IMR-90 (cell line): ENCODE data around the gene IDI2. TPM values are rescaled to one million over a fixed set of nuclear protein-coding genes. Genes with fewer than 3 reads are reported as not detected.

ENCODE experiments used
- ATAC-seq: fragments of 200-7000 bp; cut with Tn5 transposase; 2 replicates; pipeline ENCODE4 v1.9.1; 2020; ENCODE audit warnings: low read depth, mild to moderate bottlenecking, moderate library complexity
- BruUV-seq: library from RNA; stranded (reverse); fragments of 400-500 nt; replicated peaks from 2 replicates; lab custom pipeline; 2021; lab: Mats Ljungman, UMichigan
- CTCF ChIA-PET: fragments of 300-600 bp; formaldehyde crosslinking; extraction: SDS; loops from one replicate; lab custom pipeline; 2021; ENCODE audit warnings: antibody characterized with exemption; lab: Yijun Ruan, JAX
- POLR2A ChIA-PET: fragments of 300-600 bp; sonication (Branson Sonifier 250); formaldehyde crosslinking; loops from one replicate; lab custom pipeline; 2022; ENCODE audit warnings: antibody characterized with exemption; ENCODE audit not compliant: unreplicated experiment; lab: Charles Lee
- DNase-seq: peaks from one replicate; pipeline ENCODE4 v3.0.0; 2013
- H2AFZ ChIP-seq: replicated peaks from 2 replicates; pipeline ENCODE3; 2013; ENCODE audit warnings: low read length, mild to moderate bottlenecking; ENCODE audit not compliant: poor library complexity
- H2AK5ac ChIP-seq: 2 replicates; pipeline ENCODE4 v1.6.1; 2013; ENCODE audit warnings: low read depth, low read length, inconsistent platforms
- H2AK9ac ChIP-seq: replicated peaks from 2 replicates; pipeline ENCODE3; 2013; ENCODE audit warnings: mild to moderate bottlenecking, low read depth, low read length, moderate library complexity; ENCODE audit not compliant: poor library complexity
- H2BK120ac ChIP-seq: 2 replicates; pipeline ENCODE4 v1.6.1; 2013; ENCODE audit warnings: low read depth, low read length, inconsistent platforms
- H2BK15ac ChIP-seq: 3 replicates; pipeline ENCODE4 v1.6.1; 2013; ENCODE audit warnings: low read depth, low read length, inconsistent platforms
- H2BK20ac ChIP-seq: 2 replicates; pipeline ENCODE4 v1.6.1; 2013; ENCODE audit warnings: low read depth, mild to moderate bottlenecking, inconsistent platforms, low read length, moderate library complexity
- H2BK5ac ChIP-seq: 2 replicates; pipeline ENCODE4 v1.6.1; 2013; ENCODE audit warnings: mild to moderate bottlenecking, low read depth, low read length, inconsistent platforms; ENCODE audit not compliant: poor library complexity, severe bottlenecking
- H3K14ac ChIP-seq: replicated peaks from 2 replicates; pipeline ENCODE4 v1.6.1; 2013; ENCODE audit warnings: low read depth, low read length, inconsistent platforms
- H3K18ac ChIP-seq: 2 replicates; pipeline ENCODE4 v1.6.1; 2013; ENCODE audit warnings: low read depth, low read length, control low read depth
- H3K23ac ChIP-seq: 2 replicates; pipeline ENCODE4 v1.6.1; 2013; ENCODE audit warnings: low read depth, low read length, inconsistent platforms
- H3K27ac ChIP-seq: 2 replicates; pipeline ENCODE4 v1.5.1; 2013; ENCODE audit warnings: mild to moderate bottlenecking, control low read depth, low read length; ENCODE audit not compliant: insufficient read depth
- H3K27me3 ChIP-seq: 2 replicates; pipeline ENCODE4 v1.6.1; 2013; ENCODE audit warnings: low read length; ENCODE audit not compliant: control insufficient read depth, insufficient read depth
- H3K36me3 ChIP-seq: 2 replicates; pipeline ENCODE4 v1.6.1; 2013; ENCODE audit warnings: low read length, mixed read lengths; ENCODE audit not compliant: control insufficient read depth, insufficient read depth
- H3K4ac ChIP-seq: 2 replicates; pipeline ENCODE4 v1.6.1; 2013; ENCODE audit warnings: low read depth, low read length, inconsistent platforms
- H3K4me1 ChIP-seq: 2 replicates; pipeline ENCODE4 v1.6.1; 2013; ENCODE audit warnings: low read length, mixed read lengths; ENCODE audit not compliant: control insufficient read depth, insufficient read depth
- H3K4me2 ChIP-seq: 2 replicates; pipeline ENCODE4 v1.6.1; 2013; ENCODE audit warnings: low read depth, mild to moderate bottlenecking, control low read depth, low read length, moderate library complexity
- H3K4me3 ChIP-seq: 2 replicates; pipeline ENCODE4 v1.5.1; 2013; ENCODE audit warnings: low read depth, mild to moderate bottlenecking, control low read depth, low read length, moderate library complexity; ENCODE audit not compliant: insufficient read depth
- H3K56ac ChIP-seq: 2 replicates; pipeline ENCODE4 v1.6.1; 2013; ENCODE audit warnings: low read length, inconsistent platforms; ENCODE audit not compliant: insufficient read depth; ENCODE audit errors: extremely low read depth
- H3K79me1 ChIP-seq, 2 experiments: 2 replicates each; pipeline ENCODE4 v1.6.1; 2013; ENCODE audit warnings: low read length in 2 of 2, inconsistent platforms in 1 of 2, low read depth in 1 of 2
- H3K9ac ChIP-seq: 2 replicates; pipeline ENCODE4 v1.6.1; 2013; ENCODE audit warnings: low read depth, low read length, control low read depth
- H3K9me1 ChIP-seq: 2 replicates; pipeline ENCODE4 v1.6.1; 2013; ENCODE audit warnings: low read length, inconsistent platforms; ENCODE audit not compliant: insufficient read depth
- H3K9me3 ChIP-seq: 2 replicates; pipeline ENCODE4 v1.6.1; 2013; ENCODE audit warnings: low read length; ENCODE audit not compliant: control insufficient read depth, insufficient read depth
- H4K20me1 ChIP-seq: 2 replicates; pipeline ENCODE4 v1.6.1; 2013; ENCODE audit warnings: low read length, inconsistent platforms; ENCODE audit not compliant: insufficient read depth
- H4K5ac ChIP-seq: 2 replicates; pipeline ENCODE4 v1.6.1; 2013; ENCODE audit warnings: mild to moderate bottlenecking, low read depth, low read length, control low read depth
- H4K8ac ChIP-seq, 2 experiments: 2 replicates each; pipeline ENCODE4 v1.6.1; 2013; ENCODE audit warnings: low read depth in 2 of 2, low read length in 2 of 2, control low read depth in 1 of 2, inconsistent platforms in 1 of 2
- H4K91ac ChIP-seq: 2 replicates; pipeline ENCODE4 v1.6.1; 2013; ENCODE audit warnings: low read depth, low read length, inconsistent platforms; ENCODE audit not compliant: insufficient read depth
- MXI1 ChIP-seq: IDR thresholded peaks from 2 replicates; pipeline ENCODE4 v1.6.1; 2012; ENCODE audit warnings: low read depth, mild to moderate bottlenecking, low read length, moderate library complexity, borderline replicate concordance
- WGBS, 2 experiments: methylation state at CpG; one replicate each; pipeline versions ENCODE4 v1.1.5 to v1.1.7; 2013; ENCODE audit warnings: missing lambda C conversion rate in 2 of 2; ENCODE audit not compliant: insufficient read length in 1 of 2; ENCODE audit errors: extremely low coverage in 2 of 2; 5-methylcytosine and 5-hydroxymethylcytosine counted together
- dilution Hi-C: fragments of 300-500 bp; cut with HindIII; formaldehyde crosslinking; loops from one replicate; pipeline ENCODE4 v1.14.3; 2018; ENCODE audit warnings: low sequenced_read_pairs; ENCODE audit not compliant: unreplicated experiment
- in situ Hi-C: fragments of 300-500 bp; cut with MboI; formaldehyde crosslinking; loops from 3 replicates; pipeline ENCODE4 v1.14.3; 2019; ENCODE audit warnings: low sequenced_read_pairs, inconsistent platforms, mixed read lengths
- intact Hi-C: fragments of 100-400 bp; cut with micrococcal nuclease; formaldehyde crosslinking; loops from 2 replicates; pipeline ENCODE4 v1.10.0; 2022
- polyA plus RNA-seq, 3 experiments: library from polyadenylated mRNA; depleted of rRNA; stranded (reverse); fragments of >200 nt; gene quantifications; 2 replicates each; pipeline ENCODE4 v1.2.3, GENCODE V29; 2012; ENCODE audit warnings: low replicate concordance in 1 of 3
- total RNA-seq: library from RNA; depleted of rRNA; stranded (reverse); fragments of >200 nt; gene quantifications from 2 replicates; pipeline ENCODE4 v1.2.3, GENCODE V29; 2012

IDI2 gene
- total and polyA plus RNA-seq, 2 of the 4 experiments (the other 2 are of a cell fraction) = not detected

DNA sequence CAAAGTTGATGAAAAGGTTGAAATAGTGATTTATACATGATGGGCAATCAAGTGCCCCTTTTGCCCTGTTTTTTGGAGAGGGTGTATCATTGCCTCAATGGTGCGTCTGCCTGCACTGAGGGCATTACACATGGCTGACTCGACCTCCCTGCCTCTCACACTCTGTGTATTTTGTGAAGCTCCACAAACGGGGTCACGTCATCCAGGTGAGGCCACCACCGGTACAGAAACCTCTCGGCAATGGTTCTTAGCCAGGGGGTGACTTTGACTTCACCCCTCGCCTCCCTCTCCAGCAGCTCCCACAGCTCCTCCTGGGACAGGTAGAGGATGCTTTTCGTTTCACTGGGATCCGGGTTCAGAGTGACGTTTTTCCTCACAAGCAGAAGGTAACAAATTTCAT lies 6.3 kb downstream of the IDI2 start:
- ATAC-seq = no peak
- Histone ChIP-seq H2AFZ (no peak overlapping the region), H2BK20ac (no peak overlapping the region), H4K91ac (no peak overlapping the region), H3K18ac (no peak overlapping the region), H3K9me1 (no peaks in the 10 kb centered on the region), H4K8ac (no peak overlapping the region), H3K79me1 (peaks cover 7 to 10% of the 10 kb centered on the region in 2 experiments; a peak in 1 of 4 replicates), H2BK15ac (no peak overlapping the region), H3K4me2 (no peak overlapping the region), H4K20me1 (peaks cover 3% of the 10 kb centered on the region; the same call in 1 of the 2 replicates), H2AK5ac (no peak overlapping the region), H2BK5ac (no peak overlapping the region), H4K5ac (no peak overlapping the region), H3K27ac (no peak overlapping the region), H3K56ac (no peak overlapping the region), H3K36me3 (peaks cover 38% of the 10 kb centered on the region), H3K23ac (no peak overlapping the region), H3K4ac (no peak overlapping the region), H3K9ac (no peak overlapping the region), H2AK9ac (no peak overlapping the region), H3K4me1 (no peaks in the 10 kb centered on the region), H3K14ac (no peak overlapping the region), H2BK120ac (no peak overlapping the region), H3K4me3 (no peak overlapping the region), H3K27me3 (no peaks in the 10 kb centered on the region), H3K9me3 (no peaks in the 10 kb centered on the region)
- CTCF ChIA-PET = no interaction called here
- in situ Hi-C loops (no loop called here), intact Hi-C loops (no loop called here), dilution Hi-C loops (no loop called here)
- no TSS peak for BruUV-seq
- no peak for DNase-seq
- TF ChIP-seq MXI1 = no peak
- no CpG with 5 or more reads among the region's 10 CpGs for WGBS, 2 experiments
- POLR2A ChIA-PET = no interaction called here
